Panc1 (cell line): ENCODE results near the gene DGKG. TPM values are rescaled to one million over a fixed set of nuclear protein-coding genes. Genes with fewer than 3 reads are reported as not detected.

Experiments used
- ATAC-seq: fragments of 200-7000 bp; cut with Tn5 transposase; 2 replicates; pipeline ENCODE4 v1.9.1; 2020; ENCODE audit warnings: mild to moderate bottlenecking, moderate library complexity
- BruUV-seq: library from RNA; stranded (reverse); fragments of 400-500 nt; replicated peaks from 2 replicates; lab custom pipeline; 2021; lab: Mats Ljungman, UMichigan
- CTCF ChIA-PET: fragments of 300-600 bp; sonication (Branson Sonifier 250); formaldehyde crosslinking; loops from one replicate; lab custom pipeline; 2022; ENCODE audit warnings: antibody characterized with exemption; lab: Charles Lee
- POLR2A ChIA-PET: fragments of 300-600 bp; sonication (Branson Sonifier 250); formaldehyde crosslinking; loops from one replicate; lab custom pipeline; 2022; ENCODE audit warnings: antibody characterized with exemption; lab: Charles Lee
- DNase-seq: peaks from one replicate; pipeline ENCODE4 v3.0.0-alpha.2; 2010; ENCODE audit warnings: low read depth, low spot score
- H3K27ac ChIP-seq: 2 replicates; pipeline ENCODE4 v1.5.1; 2011; ENCODE audit warnings: mild to moderate bottlenecking, low read length, inconsistent platforms
- H3K27me3 ChIP-seq: fragments of 200-500 bp; sonication (Bioruptor generic); 2 replicates; pipeline ENCODE4 v1.6.0; 2014; ENCODE audit warnings: low read length, inconsistent platforms; ENCODE audit not compliant: control insufficient read depth, insufficient read depth
- H3K36me3 ChIP-seq: fragments of 200-500 bp; sonication (Bioruptor generic); 2 replicates; pipeline ENCODE4 v1.5.1; 2014; ENCODE audit warnings: inconsistent platforms, mild to moderate bottlenecking, low read length, moderate library complexity; ENCODE audit not compliant: control insufficient read depth, insufficient read depth
- H3K4me1 ChIP-seq: 2 replicates; pipeline ENCODE4 v1.5.1; 2011; ENCODE audit warnings: inconsistent platforms, mild to moderate bottlenecking, low read length, moderate library complexity; ENCODE audit not compliant: control insufficient read depth, insufficient read depth
- H3K4me3 ChIP-seq, 2 experiments: 2 replicates each; pipeline ENCODE4 v1.5.1; 2011 to 2012; ENCODE audit warnings: low read depth in 2 of 2, low read length in 2 of 2, mild to moderate bottlenecking in 2 of 2, inconsistent platforms in 1 of 2, moderate library complexity in 1 of 2
- H3K9me3 ChIP-seq: fragments of 200-500 bp; sonication (Bioruptor generic); 2 replicates; pipeline ENCODE4 v1.5.1; 2014; ENCODE audit warnings: low read depth, mild to moderate bottlenecking, inconsistent platforms, low read length, moderate library complexity; ENCODE audit not compliant: control insufficient read depth, insufficient read depth
- CTCF ChIP-seq: fragments of 450-650 bp; IDR thresholded peaks from 2 replicates; pipeline ENCODE4 v1.5.1; 2017; ENCODE audit warnings: mild to moderate bottlenecking
- POLR2AphosphoS5 ChIP-seq: IDR thresholded peaks from 2 replicates; pipeline ENCODE4 v1.6.1; 2012; ENCODE audit warnings: mild to moderate bottlenecking, low read depth, low read length, moderate library complexity
- REST ChIP-seq, 2 experiments: IDR thresholded peaks; 2 replicates each; pipeline ENCODE4 v1.6.1; 2011 to 2012; ENCODE audit warnings: low read depth in 2 of 2, control low read depth in 1 of 2, low read length in 1 of 2, mild to moderate bottlenecking in 1 of 2, moderate library complexity in 1 of 2; ENCODE audit not compliant: insufficient read depth in 1 of 2
- SIN3A ChIP-seq: IDR thresholded peaks from 2 replicates; pipeline ENCODE4 v1.6.1; 2012; ENCODE audit warnings: low read depth, mild to moderate bottlenecking, low read length, moderate library complexity, borderline replicate concordance; ENCODE audit not compliant: insufficient read depth
- TCF7L2 ChIP-seq: IDR thresholded peaks from 2 replicates; pipeline ENCODE4 v1.6.1; 2011; ENCODE audit warnings: mild to moderate bottlenecking, low read depth, low read length, inconsistent platforms
- in situ Hi-C: cut with HindIII; loops from 2 replicates; pipeline ENCODE4 v1.10.0; 2016; ENCODE audit warnings: low sequenced_read_pairs, low pct_unique_long_range_greater_than_20kb
- intact Hi-C: fragments of 100-400 bp; cut with micrococcal nuclease; formaldehyde crosslinking; loops from one replicate; pipeline ENCODE4 v1.10.0; 2022; ENCODE audit not compliant: unreplicated experiment
- total RNA-seq: library from RNA; stranded (reverse); gene quantifications from one replicate; pipeline ENCODE4 v1.2.1, GENCODE V29; 2021; ENCODE audit not compliant: unreplicated experiment

DGKG gene
- total RNA-seq, 1 experiment from 2014 or later = 0.46 TPM

DNA sequence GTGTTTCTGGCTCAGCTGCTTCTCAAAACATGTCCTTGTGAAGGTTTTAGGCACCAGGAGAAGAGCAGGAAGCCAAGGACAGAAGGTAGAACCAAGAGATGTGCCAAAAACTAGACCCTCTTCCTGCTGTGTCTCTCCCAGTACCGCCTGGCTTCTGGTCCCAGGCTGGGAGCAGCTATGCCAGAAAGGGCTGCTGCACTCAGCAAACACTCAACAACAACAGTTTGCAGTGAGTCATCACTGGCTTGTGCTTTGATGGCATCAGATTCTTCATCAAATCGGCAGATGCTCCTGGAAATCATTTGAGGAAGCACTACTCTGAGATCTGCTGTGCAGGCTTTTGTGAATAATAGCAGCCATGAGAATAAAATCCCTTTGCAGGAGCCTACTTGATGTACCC is 63.2 kb downstream of the DGKG start:
- BruUV-seq = no TSS peak
- H3K27ac ChIP-seq = no peak overlapping the region
- H3K36me3 ChIP-seq = no peaks in the 10 kb centered on the region
- ChIA-PET CTCF (no interaction called here), POLR2A (no interaction called here)
- H3K4me1 ChIP-seq = no peaks in the 10 kb centered on the region
- ATAC-seq (no peak), DNase-seq (no peak)
- H3K9me3 ChIP-seq = no peaks in the 10 kb centered on the region
- H3K4me3 ChIP-seq = no peak overlapping the region
- in situ Hi-C loops = no loop called here
- TF ChIP-seq SIN3A = no peak
- TF ChIP-seq REST (IDR thresholded peaks at IDR 0.05; ENCODE audit: insufficient read depth in 1 of 2, low read depth in 2 of 2, low read length in 1 of 2) = no peak
- no peak for TF ChIP-seq POLR2AphosphoS5
- no peak for TF ChIP-seq CTCF
- TF ChIP-seq TCF7L2 = no peak
- intact Hi-C loops = no loop called here
- H3K27me3 ChIP-seq = peaks cover 8% of the 10 kb centered on the region

DNA sequence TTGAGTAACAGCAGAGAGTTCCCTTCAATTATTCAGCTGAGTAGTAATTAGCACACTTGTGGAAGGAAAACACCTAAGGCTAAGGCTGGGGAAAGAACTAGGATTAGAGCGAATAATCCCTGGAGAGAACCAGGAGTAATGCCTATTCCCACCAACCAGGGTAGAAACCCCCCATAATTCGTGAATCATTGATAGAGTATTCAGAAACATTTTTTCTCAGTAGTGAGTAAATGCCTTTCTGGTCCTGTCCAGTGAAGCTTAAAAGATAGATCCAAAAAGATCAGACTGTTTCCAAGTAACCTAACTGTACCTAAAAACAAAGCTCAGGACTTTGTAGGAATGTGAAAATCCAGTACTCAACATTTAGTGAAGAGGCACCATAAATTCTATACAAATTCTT is 71.2 kb downstream of the DGKG start:
- intact Hi-C loops (no loop called here), in situ Hi-C loops (no loop called here)
- Histone ChIP-seq H3K4me1 (no peaks in the 10 kb centered on the region), H3K27ac (no peak overlapping the region), H3K4me3 (no peak overlapping the region), H3K9me3 (no peaks in the 10 kb centered on the region), H3K27me3 (peaks cover 32% of the 10 kb centered on the region), H3K36me3 (no peaks in the 10 kb centered on the region)
- TF ChIP-seq TCF7L2 (no peak), CTCF (no peak), REST (IDR thresholded peaks at IDR 0.05; ENCODE audit: insufficient read depth in 1 of 2, low read depth in 2 of 2, low read length in 1 of 2) (no peak), POLR2AphosphoS5 (no peak), SIN3A (no peak)
- CTCF ChIA-PET = no interaction called here
- ATAC-seq = no peak
- POLR2A ChIA-PET = no interaction called here
- no TSS peak for BruUV-seq
- no peak for DNase-seq
